Measurements from ENCODE around the gene BOLL. TPM values are rescaled to one million over a fixed set of nuclear protein-coding genes. Genes with fewer than 3 reads are reported as not detected.
A peak's percentile ranks its signal among the peaks of the same experiment; 100 is the strongest.

Gene BOLL
- total RNA-seq, 4 donors from 2014 or later: not detected

- Histone ChIP-seq H3K9me3 (no peaks in the 10 kb centered on the region), H3K36me3 (no peaks in the 10 kb centered on the region), H3K27ac (peak overlapping the region; percentile 79 to 89 (median 84)), H3K27me3 (no peaks in the 10 kb centered on the region), H3K4me1 (peaks cover 26 to 37% (median 27%) of the 10 kb centered on the region in 4 donors), H3K4me3 (peak overlapping the region; percentile 69 to 91 (median 74))
- 15% methylated on average over 31 of the region's 38 CpGs; no CpG with 5 or more reads in 1 of the 2 donors for WGBS, 2 donors (ENCODE audit: low coverage in 1 of 2)
- peak; percentile 45 for DNase-seq
- in situ Hi-C loops (cut with MboI; ENCODE audit: low pct_ligation_motif_present in 1 of 4, low pct_unique_long_range_greater_than_20kb in 1 of 4, low sequenced_read_pairs in 3 of 4) (no loop called here), intact Hi-C loops (cut with DNase I; ENCODE audit: low total_unique reads) (no loop called here)
- TF ChIP-seq POLR2A (IDR thresholded peaks at IDR 0.05) (no peak), CTCF (IDR thresholded peaks at IDR 0.05) (no peak), POLR2AphosphoS5 (IDR thresholded peaks at IDR 0.05) (no peak), EP300 (IDR thresholded peaks at IDR 0.05; ENCODE audit: low read depth) (no peak)
Measured at GRCh38 chr2:197705912-197706838, 78.9 kb downstream of the BOLL start.

GRCh38 chr2:197705121-197705911 is 79.8 kb downstream of the BOLL start, which contains the start of gene MARS2:
MARS2 (plus strand) TSS chr2:197705369; CDS start chr2:197705406, 37 bp downstream.
- 0% methylated on average over 1 to 54 of the region's 86 CpGs for WGBS, 2 donors (ENCODE audit: low coverage in 1 of 2)
- intact Hi-C loops (cut with DNase I; ENCODE audit: low total_unique reads): no loop called here
- DNase-seq: peak; percentile 95

GRCh38 chr2:197704434-197705120 is 80.5 kb downstream of the BOLL start:
- Histone ChIP-seq H3K27ac (peak overlapping the region; percentile 79 to 89 (median 84)), H3K4me1 (peaks cover 26 to 37% (median 27%) of the 10 kb centered on the region in 4 donors), H3K36me3 (no peaks in the 10 kb centered on the region), H3K4me3 (peak overlapping the region; percentile 24 to 76 (median 71)), H3K27me3 (no peaks in the 10 kb centered on the region), H3K9me3 (no peaks in the 10 kb centered on the region)
- intact Hi-C loops (cut with DNase I; ENCODE audit: low total_unique reads): no loop called here
- WGBS, 2 donors (ENCODE audit: low coverage in 1 of 2): 0 to 1% methylated on average over 5 of the region's 5 CpGs
- in situ Hi-C loops (cut with MboI; ENCODE audit: low pct_ligation_motif_present in 1 of 4, low pct_unique_long_range_greater_than_20kb in 1 of 4, low sequenced_read_pairs in 3 of 4): no loop called here
- TF ChIP-seq EP300 (IDR thresholded peaks at IDR 0.05; ENCODE audit: low read depth) (no peak), CTCF (IDR thresholded peaks at IDR 0.05) (no peak), POLR2AphosphoS5 (IDR thresholded peaks at IDR 0.05) (no peak), POLR2A (IDR thresholded peaks at IDR 0.05) (no peak)
- DNase-seq: no peak

More at GRCh38 chr2:197705121-197705911, 79.8 kb downstream of the BOLL start, which contains the start of gene MARS2:
- peak within 1 kb of the TSS; percentile 79 to 89 (median 84) for H3K27ac ChIP-seq
- TF ChIP-seq EP300 (IDR thresholded peaks at IDR 0.05; ENCODE audit: low read depth): no peak
- TF ChIP-seq POLR2AphosphoS5 (IDR thresholded peaks at IDR 0.05): peak; percentile 91 to 94 (median 91)
- no peak for TF ChIP-seq CTCF (IDR thresholded peaks at IDR 0.05)
- peak; percentile 71 for TF ChIP-seq POLR2A (IDR thresholded peaks at IDR 0.05)
- in situ Hi-C loops (cut with MboI; ENCODE audit: low pct_ligation_motif_present in 1 of 4, low pct_unique_long_range_greater_than_20kb in 1 of 4, low sequenced_read_pairs in 3 of 4): no loop called here
- H3K4me3 ChIP-seq: peak within 1 kb of the TSS; percentile 69 to 91 (median 74)
- peaks cover 26 to 37% (median 27%) of the 10 kb centered on the region in 4 donors for H3K4me1 ChIP-seq
- H3K9me3 ChIP-seq: no peaks in the 10 kb centered on the region
- H3K36me3 ChIP-seq: no peaks in the 10 kb centered on the region
- no peaks in the 10 kb centered on the region for H3K27me3 ChIP-seq

All from transverse colon (tissue), 4 donors.